Transverse colon (tissue), 4 donors: ENCODE measurements around the gene METAP2. TPM values are rescaled to one million over a fixed set of nuclear protein-coding genes. Genes with fewer than 3 reads are reported as not detected.

Experiments
- DNase-seq: peaks from one replicate; pipeline ENCODE4 v3.0.0-alpha.2; 2019
- H3K27ac ChIP-seq, 4 donors: fragments of 200-600 bp; sonication (generic); 2 replicates each; pipeline ENCODE4 v1.5.1; 2016 to 2018; ENCODE audit warnings: inconsistent platforms in 4 of 4
- H3K27me3 ChIP-seq: fragments of 200-600 bp; sonication (generic); 2 replicates; pipeline ENCODE4 v1.5.1; 2017; ENCODE audit warnings: inconsistent platforms
- H3K36me3 ChIP-seq, 4 donors: fragments of 200-600 bp; sonication (generic); 2 replicates each; pipeline ENCODE4 v1.5.1; 2017 to 2019; ENCODE audit warnings: inconsistent platforms in 4 of 4
- H3K4me1 ChIP-seq, 4 donors: fragments of 200-600 bp; sonication (generic); 2 replicates each; pipeline ENCODE4 v1.5.1; 2017 to 2020; ENCODE audit warnings: inconsistent platforms in 4 of 4
- H3K4me3 ChIP-seq, 4 donors: fragments of 200-600 bp; sonication (generic); 1 replicate in 1 of 4; 2 replicates in 3 of 4; pipeline versions ENCODE4 v1.5.1 to v1.6.1; 2017 to 2019; ENCODE audit warnings: inconsistent platforms in 4 of 4
- H3K9me3 ChIP-seq, 2 donors: fragments of 200-600 bp; sonication (generic); 2 replicates each; pipeline ENCODE4 v1.5.1; 2017 to 2019; ENCODE audit warnings: inconsistent platforms in 2 of 2
- EP300 ChIP-seq: sonication (generic); formaldehyde crosslinking; IDR thresholded peaks from one replicate; pipeline ENCODE4 v1.6.1; 2017; ENCODE audit warnings: antibody characterized with exemption, low read depth
- POLR2A ChIP-seq: fragments of 450-650 bp; IDR thresholded peaks from one replicate; pipeline ENCODE4 v1.6.1; 2016; ENCODE audit warnings: antibody characterized with exemption, mild to moderate bottlenecking, moderate library complexity
- POLR2AphosphoS5 ChIP-seq, 3 donors: sonication (generic); formaldehyde crosslinking; IDR thresholded peaks; one replicate each; pipeline ENCODE4 v1.6.1; 2016; ENCODE audit warnings: antibody characterized with exemption in 3 of 3
- WGBS, 2 donors: methylation state at CpG; one replicate each; pipeline ENCODE4 v1.1.5; 2018; ENCODE audit warnings: low coverage in 1 of 2; 5-methylcytosine and 5-hydroxymethylcytosine counted together
- in situ Hi-C, 4 donors: fragments of 200-750 bp; cut with MboI; loops; one replicate each; pipeline versions ENCODE4 v1.15.0 to v1.15.1; 2017; ENCODE audit warnings: low sequenced_read_pairs in 3 of 4, low pct_ligation_motif_present in 1 of 4, low pct_unique_long_range_greater_than_20kb in 1 of 4
- intact Hi-C: fragments of 100-400 bp; cut with DNase I; formaldehyde crosslinking; loops from one replicate; pipeline ENCODE4 v1.15.1; 2023; ENCODE audit warnings: low total_unique reads
- total RNA-seq, 4 donors: library from RNA; depleted of rRNA; stranded (reverse); fragments of >200 nt; gene quantifications; one replicate each; pipeline ENCODE4 v1.1.0, GENCODE V29; 2016
- TF ChIP-seq, protein P1 (sequence below), 5 experiments: fragments of 200-600 bp in 3 of 5; fragments of 450-650 bp in 2 of 5; sonication (generic) in 3 of 5; IDR thresholded peaks; 1 replicate in 2 of 5; 2 replicates in 3 of 5; pipeline ENCODE4 v1.5.1; 2016 to 2017; ENCODE audit warnings: antibody characterized with exemption in 5 of 5, inconsistent platforms in 3 of 5, mild to moderate bottlenecking in 2 of 5, moderate library complexity in 1 of 5

Gene METAP2
- total RNA-seq, 4 donors from 2014 or later, result 5.2 to 59.7 (median 42.7) TPM

DNA sequence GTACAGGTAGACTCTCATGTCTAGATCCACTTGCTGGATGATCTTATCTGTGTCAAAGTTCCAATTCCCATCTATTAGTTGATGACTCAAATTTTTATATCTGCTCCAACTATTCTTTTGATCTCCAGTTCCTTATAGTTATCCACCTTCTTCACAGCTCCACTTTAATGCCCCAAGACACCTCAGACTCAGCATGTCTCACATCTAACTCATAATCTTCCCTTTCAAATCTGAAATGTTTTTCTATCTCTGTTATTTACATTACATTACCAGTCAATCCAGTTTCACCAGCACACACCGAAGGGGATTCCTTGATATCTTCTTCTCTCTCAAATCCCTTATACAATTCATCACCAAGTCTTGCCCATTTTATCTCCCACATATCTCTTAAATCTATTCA, 3.7 kb upstream of the METAP2 start:
- Histone ChIP-seq H3K27me3 (no peaks in the 10 kb centered on the region), H3K36me3 (no peaks in the 10 kb centered on the region), H3K4me3 (no peak overlapping the region), H3K4me1 (peaks cover 2 to 15% (median 9%) of the 10 kb centered on the region in 4 donors), H3K27ac (no peak overlapping the region), H3K9me3 (no peaks in the 10 kb centered on the region)
- in situ Hi-C loops (no loop called here), intact Hi-C loops (loop anchor here (5.0 kb wide), 1 partner anchor 73 kb away; no protein-coding TSS in a partner anchor)
- DNase-seq, result no peak
- WGBS, 2 donors, result 54 to 56% methylated on average over 1 of the region's 1 CpG
- TF ChIP-seq EP300 (no peak), POLR2A (no peak), POLR2AphosphoS5 (IDR thresholded peaks at IDR 0.05) (no peak)
- TF ChIP-seq, protein P1, sequence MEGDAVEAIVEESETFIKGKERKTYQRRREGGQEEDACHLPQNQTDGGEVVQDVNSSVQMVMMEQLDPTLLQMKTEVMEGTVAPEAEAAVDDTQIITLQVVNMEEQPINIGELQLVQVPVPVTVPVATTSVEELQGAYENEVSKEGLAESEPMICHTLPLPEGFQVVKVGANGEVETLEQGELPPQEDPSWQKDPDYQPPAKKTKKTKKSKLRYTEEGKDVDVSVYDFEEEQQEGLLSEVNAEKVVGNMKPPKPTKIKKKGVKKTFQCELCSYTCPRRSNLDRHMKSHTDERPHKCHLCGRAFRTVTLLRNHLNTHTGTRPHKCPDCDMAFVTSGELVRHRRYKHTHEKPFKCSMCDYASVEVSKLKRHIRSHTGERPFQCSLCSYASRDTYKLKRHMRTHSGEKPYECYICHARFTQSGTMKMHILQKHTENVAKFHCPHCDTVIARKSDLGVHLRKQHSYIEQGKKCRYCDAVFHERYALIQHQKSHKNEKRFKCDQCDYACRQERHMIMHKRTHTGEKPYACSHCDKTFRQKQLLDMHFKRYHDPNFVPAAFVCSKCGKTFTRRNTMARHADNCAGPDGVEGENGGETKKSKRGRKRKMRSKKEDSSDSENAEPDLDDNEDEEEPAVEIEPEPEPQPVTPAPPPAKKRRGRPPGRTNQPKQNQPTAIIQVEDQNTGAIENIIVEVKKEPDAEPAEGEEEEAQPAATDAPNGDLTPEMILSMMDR (IDR thresholded peaks at IDR 0.05), result no peak

DNA sequence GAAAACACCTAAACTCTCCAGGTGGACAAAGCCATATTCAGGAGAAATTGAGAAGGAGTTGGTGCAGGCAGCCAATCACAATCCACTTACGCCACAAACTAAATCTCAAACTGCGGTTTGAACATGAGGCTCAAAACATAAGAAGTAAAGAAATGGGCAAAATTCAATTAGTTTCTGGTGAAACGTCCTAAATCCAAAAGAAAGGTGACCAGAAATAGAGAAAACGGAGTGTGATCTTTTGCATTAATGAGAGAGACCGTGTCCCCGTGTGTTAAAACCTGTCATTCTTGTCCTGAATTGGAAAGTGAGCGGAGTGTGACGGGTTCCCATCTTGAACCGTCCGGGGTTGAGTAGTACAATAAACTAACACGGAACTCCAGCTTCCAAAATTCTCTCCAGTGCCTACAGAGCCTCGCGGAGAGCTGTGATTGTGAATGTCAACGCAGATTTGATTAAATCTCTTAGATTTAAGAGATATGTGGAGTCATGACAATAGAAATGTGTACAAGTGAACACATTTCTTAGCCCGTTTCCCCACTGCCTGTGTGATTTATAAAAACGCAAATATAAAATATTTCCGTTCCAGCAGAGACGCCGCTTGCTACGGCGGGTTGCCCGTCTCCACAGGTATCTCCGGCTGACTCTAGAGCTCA, 595 bp upstream of the METAP2 start:
- intact Hi-C loops (loop anchor here (5.0 kb wide), 1 partner anchor 76 kb away; no protein-coding TSS in a partner anchor), in situ Hi-C loops (no loop called here)
- 1% methylated on average over 22 to 23 of the region's 23 CpGs for WGBS, 2 donors
- Histone ChIP-seq H3K4me3 (peak overlapping the region; percentile 21 to 99 (median 91)), H3K4me1 (peaks cover 9 to 26% (median 12%) of the 10 kb centered on the region in 4 donors), H3K27ac (peak overlapping the region; percentile 89 to 98 (median 92)), H3K36me3 (peaks cover 0 to 11% (median 0%) of the 10 kb centered on the region in 4 donors), H3K27me3 (no peaks in the 10 kb centered on the region), H3K9me3 (no peaks in the 10 kb centered on the region)
- DNase-seq, result peak; percentile 48
- TF ChIP-seq EP300, result no peak
- TF ChIP-seq, protein P1 (IDR thresholded peaks at IDR 0.05), result no peak
- TF ChIP-seq POLR2A, result no peak
- TF ChIP-seq POLR2AphosphoS5 (IDR thresholded peaks at IDR 0.05), result no peak

DNA sequence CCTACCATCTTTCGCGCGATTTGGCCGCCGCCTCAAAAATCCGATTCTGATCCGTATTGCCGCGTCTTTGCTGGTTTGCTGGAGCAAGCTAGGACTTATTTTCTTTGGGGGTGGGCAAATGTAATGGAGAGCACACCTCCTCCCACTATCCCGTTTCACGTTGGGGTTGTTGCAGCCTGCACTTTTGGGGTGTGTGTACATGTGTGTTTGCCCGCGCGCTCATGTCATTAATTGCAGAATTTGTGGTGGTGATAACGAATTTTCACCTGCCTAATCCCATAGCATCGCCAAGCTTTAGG, 657 bp downstream of the METAP2 start:
- peak overlapping the region; percentile 89 to 98 (median 92) for H3K27ac ChIP-seq
- DNase-seq, result no peak
- intact Hi-C loops, result loop anchor here (5.0 kb wide), 1 partner anchor 77 kb away; no protein-coding TSS in a partner anchor
- H3K36me3 ChIP-seq, result peaks cover 0 to 21% (median 0%) of the 10 kb centered on the region in 4 donors
- in situ Hi-C loops, result no loop called here
- 3% methylated on average over 12 of the region's 16 CpGs; no CpG with 5 or more reads in 1 of the 2 donors for WGBS, 2 donors
- H3K27me3 ChIP-seq, result no peaks in the 10 kb centered on the region
- H3K4me3 ChIP-seq, result peak overlapping the region; percentile 61 to 99 (median 91)
- H3K4me1 ChIP-seq, result peaks cover 9 to 26% (median 12%) of the 10 kb centered on the region in 4 donors
- no peaks in the 10 kb centered on the region for H3K9me3 ChIP-seq
- no peak for TF ChIP-seq POLR2A
- TF ChIP-seq EP300, result no peak
- TF ChIP-seq, protein P1 (IDR thresholded peaks at IDR 0.05), result no peak
- no peak for TF ChIP-seq POLR2AphosphoS5 (IDR thresholded peaks at IDR 0.05)

DNA sequence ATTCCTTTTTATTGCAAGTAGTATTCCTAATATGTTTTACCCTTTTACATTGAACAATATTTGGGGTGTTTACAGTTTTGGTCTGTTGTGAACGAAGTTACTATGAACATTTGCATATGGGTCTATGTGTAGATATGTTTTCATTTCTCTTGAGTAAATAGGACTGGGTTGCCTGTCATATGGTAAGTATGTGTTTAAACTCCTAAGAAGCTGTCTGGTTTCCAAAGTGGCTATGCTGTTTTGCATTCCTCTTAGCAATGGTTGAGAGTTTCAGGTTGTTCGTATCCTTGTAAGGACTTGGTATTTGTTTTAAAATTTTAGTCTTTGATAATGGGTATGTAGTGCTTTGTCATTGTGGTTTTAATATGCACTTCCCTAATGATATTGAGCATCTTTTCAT, 6.3 kb downstream of the METAP2 start:
- no peak for DNase-seq
- no peaks in the 10 kb centered on the region for H3K27me3 ChIP-seq
- H3K36me3 ChIP-seq, result peaks cover 0 to 21% (median 0%) of the 10 kb centered on the region in 4 donors
- intact Hi-C loops, result no loop called here
- no peak overlapping the region for H3K27ac ChIP-seq
- H3K4me1 ChIP-seq, result peaks cover 11 to 24% (median 15%) of the 10 kb centered on the region in 4 donors
- 63 to 69% methylated on average over 2 of the region's 2 CpGs for WGBS, 2 donors
- no peaks in the 10 kb centered on the region for H3K9me3 ChIP-seq
- TF ChIP-seq POLR2A (no peak), POLR2AphosphoS5 (IDR thresholded peaks at IDR 0.05) (no peak), EP300 (no peak)
- TF ChIP-seq, protein P1 (IDR thresholded peaks at IDR 0.05), result no peak
- in situ Hi-C loops, result no loop called here
- no peak overlapping the region for H3K4me3 ChIP-seq
